Measurements from ENCODE around the gene BSX. TPM values are rescaled to one million over a fixed set of nuclear protein-coding genes. Genes with fewer than 3 reads are reported as not detected.

BSX gene
- polyA plus RNA-seq, 1 experiment, result not detected

GRCh38 chr11:122978299-122978620 is 3.4 kb downstream of the BSX start:
- TF ChIP-seq CTCF (IDR thresholded peaks at IDR 0.05; ENCODE audit: insufficient read depth, low read depth, low read length), result no peak
- no peak overlapping the region for H3K4me3 ChIP-seq (ENCODE audit: low read depth, low read length)
- peaks cover 60% of the 10 kb centered on the region for H3K27me3 ChIP-seq (ENCODE audit: control insufficient read depth, insufficient read depth, low read length)
- no peak for DNase-seq (ENCODE audit: low read depth)
- ChIA-PET POLR2A (no interaction called here), CTCF (no interaction called here)
- H3K36me3 ChIP-seq (ENCODE audit: control insufficient read depth, insufficient read depth, low read length), result no peaks in the 10 kb centered on the region

GRCh38 chr11:122977470-122978298 is 4.0 kb downstream of the BSX start:
- TF ChIP-seq CTCF (IDR thresholded peaks at IDR 0.05; ENCODE audit: insufficient read depth, low read depth, low read length), result no peak
- Histone ChIP-seq H3K36me3 (ENCODE audit: control insufficient read depth, insufficient read depth, low read length) (no peaks in the 10 kb centered on the region), H3K4me3 (ENCODE audit: low read depth, low read length) (no peak overlapping the region), H3K27me3 (ENCODE audit: control insufficient read depth, insufficient read depth, low read length) (peaks cover 60% of the 10 kb centered on the region)
- ChIA-PET CTCF (no interaction called here), POLR2A (no interaction called here)
- no peak for DNase-seq (ENCODE audit: low read depth)

- CTCF ChIA-PET, result no interaction called here
- POLR2A ChIA-PET, result no interaction called here
- Histone ChIP-seq H3K36me3 (ENCODE audit: control insufficient read depth, insufficient read depth, low read length) (no peaks in the 10 kb centered on the region), H3K4me3 (ENCODE audit: low read depth, low read length) (no peak overlapping the region), H3K27me3 (ENCODE audit: control insufficient read depth, insufficient read depth, low read length) (peaks cover 57% of the 10 kb centered on the region)
- TF ChIP-seq CTCF (IDR thresholded peaks at IDR 0.05; ENCODE audit: insufficient read depth, low read depth, low read length), result no peak
- no peak for DNase-seq (ENCODE audit: low read depth)
Measured at GRCh38 chr11:122976734-122977469, 4.7 kb downstream of the BSX start.

- H3K4me3 ChIP-seq (ENCODE audit: low read depth, low read length), result no peak overlapping the region
- no peak for TF ChIP-seq CTCF (IDR thresholded peaks at IDR 0.05; ENCODE audit: insufficient read depth, low read depth, low read length)
- peaks cover 52% of the 10 kb centered on the region for H3K27me3 ChIP-seq (ENCODE audit: control insufficient read depth, insufficient read depth, low read length)
- POLR2A ChIA-PET, result no interaction called here
- CTCF ChIA-PET, result no interaction called here
- H3K36me3 ChIP-seq (ENCODE audit: control insufficient read depth, insufficient read depth, low read length), result no peaks in the 10 kb centered on the region
- no peak for DNase-seq (ENCODE audit: low read depth)
Measured at GRCh38 chr11:122976061-122976733, 5.4 kb downstream of the BSX start.

GRCh38 chr11:122963961-122964360 is 17.7 kb downstream of the BSX start:
- no peak for DNase-seq (ENCODE audit: low read depth)
- POLR2A ChIA-PET, result no interaction called here
- Histone ChIP-seq H3K36me3 (ENCODE audit: control insufficient read depth, insufficient read depth, low read length) (no peaks in the 10 kb centered on the region), H3K4me3 (ENCODE audit: low read depth, low read length) (no peak overlapping the region), H3K27me3 (ENCODE audit: control insufficient read depth, insufficient read depth, low read length) (peaks cover 6% of the 10 kb centered on the region; the same call in 1 of the 2 replicates)
- TF ChIP-seq CTCF (IDR thresholded peaks at IDR 0.05; ENCODE audit: insufficient read depth, low read depth, low read length), result no peak
- CTCF ChIA-PET, result no interaction called here
